GM20431 (cell line): ENCODE data around the gene RRP1.

Source experiments
- in situ Hi-C: fragments of 300-500 bp; cut with MseI, MboI; formaldehyde crosslinking; loops from one replicate; pipeline ENCODE4 v1.15.0; 2020; ENCODE audit warnings: low sequenced_read_pairs; ENCODE audit not compliant: unreplicated experiment

The RRP1 gene

DNA sequence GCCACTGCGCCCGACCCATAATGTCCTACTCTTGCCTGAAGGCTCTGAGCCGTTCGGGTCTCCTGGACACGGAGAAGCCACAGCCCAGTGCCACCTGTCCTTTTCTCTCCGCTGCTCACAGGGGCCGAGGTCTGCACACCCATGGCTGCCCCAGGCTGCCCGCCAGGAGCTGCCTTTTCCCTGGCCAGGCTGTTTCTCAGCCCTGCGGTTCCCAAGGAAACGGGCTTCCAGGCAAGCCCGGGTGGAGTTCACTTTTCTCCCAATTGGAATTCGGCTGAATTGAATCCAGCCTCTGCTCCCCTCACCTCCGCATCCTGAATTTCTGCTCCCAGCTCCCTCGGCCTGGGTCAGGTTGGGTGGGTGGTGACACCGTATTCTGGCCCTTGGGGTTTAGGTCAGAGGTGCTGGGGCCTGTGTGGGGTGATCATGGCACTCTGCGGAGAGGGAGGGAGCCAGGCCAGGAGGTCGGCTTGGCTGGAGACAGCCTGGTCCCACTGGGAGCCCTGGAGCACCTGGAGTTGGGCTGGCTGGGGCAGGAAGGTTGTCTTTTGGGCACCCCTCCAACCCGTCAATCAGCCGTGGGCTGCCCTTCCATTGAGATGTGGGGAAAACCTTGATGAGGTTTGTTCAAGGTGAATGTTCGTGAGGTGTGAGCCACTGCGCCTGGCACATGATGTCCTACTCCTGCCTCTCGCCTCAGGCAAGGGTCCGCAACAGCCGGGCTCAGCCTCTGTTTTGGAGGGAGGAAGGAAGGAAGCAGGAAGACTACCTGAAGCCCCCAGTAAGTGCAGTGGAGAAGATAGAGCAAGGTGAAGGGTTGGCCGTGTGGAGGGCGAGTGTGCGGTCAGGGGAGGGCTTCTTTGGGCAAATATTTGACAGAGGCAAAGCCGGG, 25.1 kb downstream of the RRP1 start:
- in situ Hi-C loops: no loop called here

DNA sequence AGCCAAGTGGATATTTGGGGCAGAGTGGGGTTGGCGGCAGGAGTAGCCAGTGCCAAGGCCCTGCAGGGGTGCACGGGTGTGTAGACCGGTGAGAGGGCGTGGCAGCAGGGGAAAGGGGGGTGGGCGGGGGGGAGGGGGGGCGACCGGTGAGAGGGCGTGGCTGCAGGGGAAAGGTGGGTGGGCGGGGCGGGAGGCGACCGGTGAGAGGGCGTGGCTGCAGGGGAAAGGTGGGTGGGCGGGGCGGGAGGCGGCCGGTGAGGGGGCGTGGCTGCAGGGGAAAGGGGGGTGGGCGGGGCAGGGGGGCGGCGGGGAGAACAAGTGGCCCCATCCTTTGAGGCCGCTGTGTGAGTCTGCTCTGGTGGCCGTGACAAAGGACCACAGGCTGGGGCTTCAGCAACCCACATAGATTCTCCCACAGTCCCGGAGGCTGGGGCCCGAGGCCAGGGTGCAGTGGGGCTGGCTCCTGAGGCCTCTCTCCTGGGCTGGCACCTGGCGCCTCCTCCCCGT, 25.8 kb downstream of the RRP1 start:
- in situ Hi-C loops: no loop called here

DNA sequence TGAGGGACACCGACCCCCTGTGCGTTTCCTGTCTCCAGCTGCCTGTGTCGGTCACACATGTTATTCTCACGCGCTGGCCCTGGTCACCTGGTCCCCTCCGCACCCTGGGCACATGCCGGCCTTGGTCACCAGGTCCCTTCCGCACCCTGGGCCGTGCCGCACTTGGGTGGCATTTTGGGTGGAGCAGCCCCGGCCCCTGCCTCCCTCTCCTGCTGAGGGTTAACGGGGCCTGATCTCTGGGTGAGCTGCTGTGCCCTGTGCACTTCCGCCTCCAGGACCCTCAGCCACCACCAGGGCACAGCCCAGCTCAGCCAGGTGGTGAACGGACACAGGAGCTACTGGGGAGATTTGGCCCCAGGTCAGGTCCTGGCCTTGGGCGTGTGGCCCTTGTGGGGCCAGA, 26.6 kb downstream of the RRP1 start:
- in situ Hi-C loops: no loop called here

DNA sequence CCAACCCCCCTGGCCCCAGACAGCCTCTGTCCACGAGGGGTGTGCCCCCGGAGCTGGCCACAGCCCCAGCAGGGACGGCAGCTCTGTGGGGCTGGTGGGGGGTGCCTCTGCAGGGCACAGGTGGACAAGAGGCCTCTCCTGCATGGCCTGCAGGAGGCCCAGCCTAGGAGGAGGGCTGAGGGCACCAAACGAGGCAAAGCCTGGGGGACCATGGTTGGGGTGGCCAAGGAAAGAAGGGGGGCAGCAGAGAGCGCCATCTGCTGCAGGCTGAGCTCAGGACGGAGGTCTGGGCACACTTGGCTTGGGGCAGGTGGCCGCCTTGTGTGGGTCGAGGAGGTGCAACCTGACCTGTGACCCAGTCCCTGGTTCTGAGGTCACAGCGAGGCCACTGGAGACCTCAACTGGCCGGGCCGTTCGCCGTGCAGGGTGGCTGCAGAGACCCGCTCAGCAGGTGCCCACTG, 27.3 kb downstream of the RRP1 start:
- in situ Hi-C loops: no loop called here

DNA sequence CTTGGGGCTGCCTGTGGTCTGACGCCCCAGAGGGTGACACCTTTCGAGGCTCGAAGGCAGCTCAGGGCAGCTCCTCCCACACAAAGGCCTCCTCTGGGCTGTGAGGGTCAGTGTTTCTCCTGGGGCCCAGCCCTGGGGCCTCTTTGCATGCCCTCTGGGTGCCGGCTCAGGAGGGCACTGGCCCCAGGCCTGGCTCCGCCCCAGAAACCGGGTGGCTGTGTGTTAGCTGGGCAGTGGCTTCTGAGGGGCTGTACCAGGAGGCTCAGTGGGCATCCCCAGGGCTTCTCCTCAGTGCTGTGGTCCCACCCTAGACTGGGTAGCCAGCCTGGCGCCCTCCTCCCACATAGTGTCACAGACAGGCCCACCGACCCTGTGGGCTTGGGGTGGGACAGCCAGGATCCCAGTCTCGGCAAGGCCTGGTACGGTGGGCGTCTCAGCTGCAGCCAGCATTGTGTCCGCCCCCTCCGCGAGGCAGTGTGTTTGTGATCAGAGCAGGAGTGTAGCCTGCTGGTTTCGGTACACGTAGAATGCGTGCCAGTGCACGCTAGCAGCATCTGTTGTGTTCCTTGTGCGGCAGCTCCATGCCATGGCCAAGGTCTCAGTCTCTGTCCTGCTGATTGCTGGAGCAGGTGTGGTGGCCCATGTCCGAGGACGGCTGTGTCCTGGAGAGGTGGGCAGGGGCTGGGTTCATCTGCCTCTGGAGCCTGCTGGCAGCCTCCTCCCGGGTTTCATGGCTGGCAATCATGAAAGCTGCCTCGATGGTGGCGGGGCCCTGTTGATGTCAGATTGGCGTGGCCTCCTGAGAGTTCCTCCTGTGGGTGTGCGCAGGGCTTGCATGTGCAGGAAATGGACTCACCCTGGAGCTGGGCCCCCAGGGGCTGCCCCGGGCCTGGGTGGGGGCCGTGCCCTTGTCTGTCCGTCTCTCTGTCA, 28.0 kb downstream of the RRP1 start:
- in situ Hi-C loops: no loop called here

DNA sequence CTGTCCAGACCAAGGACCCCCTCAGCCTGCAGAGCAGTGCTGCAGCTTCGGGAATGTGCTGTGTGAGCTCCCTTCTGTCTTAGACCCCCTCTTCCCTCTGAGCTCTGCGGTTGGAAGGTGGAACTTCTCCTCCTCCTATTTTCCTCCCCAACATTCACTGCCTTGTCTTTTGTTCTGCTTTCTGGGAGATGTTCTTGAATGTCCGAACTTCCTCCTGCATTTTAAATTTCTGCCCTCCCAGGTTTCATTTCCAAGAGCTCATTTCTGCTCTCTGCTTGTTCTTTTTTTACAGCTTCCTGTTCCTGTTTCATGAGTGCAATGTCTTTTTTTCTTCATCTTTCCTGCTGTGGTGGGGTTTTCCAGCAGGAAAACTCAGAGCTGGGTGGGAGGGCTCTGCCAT, 29.3 kb downstream of the RRP1 start:
- in situ Hi-C loops: no loop called here

DNA sequence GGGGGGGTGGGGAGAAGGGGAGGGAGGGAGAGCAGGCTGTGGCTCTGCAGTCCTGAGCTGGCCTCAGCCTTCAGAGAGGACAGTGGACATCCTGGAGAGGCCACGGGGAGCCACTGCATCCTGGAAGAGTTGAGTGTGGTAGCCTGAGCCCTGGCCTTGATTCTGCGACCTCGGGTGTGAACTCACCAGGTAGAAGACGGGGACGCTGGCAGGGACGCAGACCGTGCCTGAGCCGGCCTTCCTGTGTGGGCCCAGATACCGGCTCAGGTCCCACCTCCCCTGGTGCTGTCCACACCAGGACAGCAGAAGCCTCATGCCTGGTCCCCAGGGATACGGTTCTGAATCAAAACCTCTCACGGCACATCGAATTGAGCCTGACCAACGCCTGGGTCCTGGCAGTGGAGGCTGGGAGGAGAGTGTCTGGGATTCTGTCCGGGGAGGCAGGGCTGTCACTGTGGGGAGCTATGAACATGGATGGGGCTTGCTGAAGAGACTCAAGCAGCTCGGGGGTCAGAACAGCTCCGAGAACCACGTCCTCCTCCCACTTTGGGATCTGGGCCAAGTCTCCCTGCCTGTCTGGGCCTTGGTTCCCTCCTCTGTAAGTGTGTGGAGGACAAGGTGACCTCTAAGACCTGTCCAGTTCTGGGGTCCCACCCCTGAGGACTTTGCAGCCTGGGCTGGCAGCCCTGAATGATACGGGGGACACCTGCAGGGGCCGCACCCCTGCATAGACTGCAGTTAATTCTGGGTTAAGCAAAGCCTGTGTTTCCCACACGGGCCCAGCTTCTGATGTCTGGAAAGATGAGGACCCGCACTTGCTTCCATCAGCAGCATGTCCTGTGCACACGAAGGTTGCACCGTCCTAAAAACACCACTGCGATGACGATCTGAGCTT, 30.4 kb downstream of the RRP1 start:
- in situ Hi-C loops: loop anchor here (10.0 kb wide), 1 partner anchor 165 kb away; no protein-coding TSS in a partner anchor

DNA sequence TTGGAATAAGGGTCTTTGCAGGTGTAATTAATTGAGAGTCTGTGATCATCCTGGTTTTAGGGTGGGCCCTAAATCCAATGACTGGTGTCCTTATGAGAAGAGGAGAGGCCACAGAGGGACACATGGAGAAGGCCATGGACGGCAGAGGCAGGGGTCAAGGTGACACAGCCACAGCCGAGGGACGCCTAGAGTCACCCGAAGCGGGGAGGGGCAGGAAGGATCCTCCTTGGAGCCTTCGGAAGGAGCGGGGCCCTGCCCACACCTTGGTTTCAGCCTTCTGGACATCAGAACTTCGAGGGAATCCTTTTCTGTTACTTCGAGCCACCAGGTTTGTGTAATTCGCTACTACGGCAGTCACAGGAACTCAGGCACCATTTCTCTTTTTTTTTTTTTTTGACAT, 31.1 kb downstream of the RRP1 start:
- in situ Hi-C loops: loop anchor here (10.0 kb wide), 1 partner anchor 164 kb away; no protein-coding TSS in a partner anchor

DNA sequence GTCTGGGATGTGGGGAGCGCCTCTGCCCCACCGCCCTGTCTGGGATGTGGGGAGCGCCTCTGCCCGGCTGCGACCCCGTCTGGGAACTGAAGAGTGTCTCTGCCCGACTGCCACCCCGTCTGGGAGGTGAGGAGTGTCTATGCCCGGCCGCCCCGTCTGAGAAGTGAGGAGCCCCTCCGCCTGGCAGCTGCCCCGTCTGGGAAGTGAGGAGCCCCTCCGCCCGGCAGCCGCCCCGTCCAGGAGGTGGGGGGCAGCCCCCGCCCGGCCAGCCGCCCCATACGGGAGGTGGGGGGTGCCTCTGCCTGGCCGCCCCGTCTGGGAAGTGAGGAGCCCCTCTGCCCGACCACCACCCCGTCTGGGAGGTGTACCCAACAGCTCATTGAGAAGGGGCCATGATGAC, 32.8 kb downstream of the RRP1 start:
- in situ Hi-C loops: loop anchor here (10.0 kb wide), 1 partner anchor 163 kb away; no protein-coding TSS in a partner anchor

DNA sequence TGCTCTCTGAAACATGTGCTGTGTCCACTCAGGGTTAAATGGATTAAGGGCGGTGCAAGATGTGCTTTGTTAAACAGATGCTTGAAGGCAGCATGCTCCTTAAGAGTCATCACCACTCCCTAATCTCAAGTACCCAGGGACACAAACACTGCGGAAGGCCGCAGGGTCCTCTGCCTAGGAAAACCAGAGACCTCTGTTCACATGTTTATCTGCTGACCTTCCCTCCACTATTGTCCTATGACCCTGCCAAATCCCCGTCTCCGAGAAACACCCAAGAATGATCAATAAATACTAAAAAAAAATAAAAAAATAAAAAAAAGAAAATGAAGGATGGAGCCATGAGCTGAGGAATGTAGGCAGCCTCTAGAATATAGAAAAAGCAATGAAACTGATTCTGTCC, 33.4 kb downstream of the RRP1 start:
- in situ Hi-C loops: loop anchor here (10.0 kb wide), 1 partner anchor 162 kb away; no protein-coding TSS in a partner anchor

DNA sequence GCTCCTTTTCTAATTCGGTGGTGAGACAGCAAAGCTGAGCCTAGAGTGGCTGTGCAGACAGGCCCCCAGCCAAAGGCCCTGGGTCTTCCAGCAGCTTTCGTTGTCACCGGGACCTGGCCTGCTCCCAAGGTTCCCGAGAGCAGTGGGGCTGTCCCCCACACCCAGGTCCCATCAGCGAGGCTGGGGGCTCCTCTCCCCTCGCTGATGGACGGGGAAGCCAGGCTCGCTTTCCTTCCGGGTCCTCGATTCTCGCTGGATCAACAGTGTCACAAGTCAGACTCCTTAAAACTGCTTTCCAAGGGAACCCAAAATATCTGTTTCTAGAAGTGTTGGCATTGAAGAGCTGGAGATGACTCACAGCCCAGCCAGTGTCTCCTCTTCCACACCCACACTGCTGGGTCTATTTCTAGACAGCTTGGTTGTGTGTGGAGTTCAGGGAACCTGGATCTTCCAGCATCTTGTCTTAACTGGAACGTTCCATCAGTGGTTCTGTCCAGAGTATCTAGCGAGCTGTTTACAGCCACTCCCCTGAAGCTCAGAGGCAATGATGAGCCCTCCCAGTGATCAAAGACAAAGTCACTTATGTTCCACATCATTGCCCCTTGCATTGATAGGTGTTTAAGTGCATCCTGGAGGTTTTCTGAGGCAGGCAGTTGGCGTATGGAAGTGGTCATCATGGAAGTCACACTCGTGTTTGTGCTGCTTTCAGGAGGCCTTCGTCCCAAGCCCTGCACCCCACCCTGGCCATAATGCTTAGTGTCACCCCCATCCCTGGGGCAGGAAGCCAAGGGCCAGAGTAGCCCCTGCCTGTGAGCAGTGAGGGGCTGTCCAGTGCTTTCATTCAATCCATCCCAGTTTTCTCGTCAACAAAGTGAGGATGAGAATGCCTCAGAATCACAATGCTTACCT, 35.2 kb downstream of the RRP1 start:
- in situ Hi-C loops: loop anchor here (10.0 kb wide), 1 partner anchor 160 kb away; no protein-coding TSS in a partner anchor

DNA sequence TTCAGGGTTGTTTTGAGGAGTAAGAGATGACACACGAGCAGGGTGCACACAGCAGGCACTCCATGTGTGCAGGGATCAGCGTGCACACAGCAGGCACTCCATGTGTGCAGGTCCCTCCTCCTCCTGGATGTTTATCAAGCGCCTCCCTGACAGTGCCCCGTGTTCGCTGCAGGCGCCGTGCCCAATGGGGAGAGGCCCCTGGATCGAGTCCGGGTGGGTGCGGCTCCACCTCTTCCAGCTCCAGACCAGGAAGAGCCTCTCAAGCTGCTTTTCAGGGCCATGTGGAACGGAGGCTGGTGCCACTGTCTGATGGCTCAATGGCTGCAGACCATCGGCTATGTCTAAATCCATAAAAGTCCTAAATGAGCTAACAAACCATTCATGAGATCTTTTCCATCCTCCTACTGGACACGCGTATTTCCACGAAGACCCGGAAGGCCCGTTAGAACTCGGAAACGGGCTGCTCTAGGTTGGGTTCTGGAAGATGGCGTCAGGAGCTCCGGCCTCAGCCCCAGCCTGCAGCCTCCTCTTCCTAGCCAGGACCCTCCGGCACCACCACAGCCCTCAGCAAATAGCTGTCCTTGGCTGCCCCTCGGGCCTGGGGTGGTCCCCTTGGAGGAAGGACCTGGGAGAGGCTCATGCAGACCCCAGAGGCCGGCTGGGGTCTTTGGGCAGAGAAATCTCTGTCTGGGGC, 36.0 kb downstream of the RRP1 start:
- in situ Hi-C loops: loop anchor here (10.0 kb wide), 1 partner anchor 159 kb away; no protein-coding TSS in a partner anchor

DNA sequence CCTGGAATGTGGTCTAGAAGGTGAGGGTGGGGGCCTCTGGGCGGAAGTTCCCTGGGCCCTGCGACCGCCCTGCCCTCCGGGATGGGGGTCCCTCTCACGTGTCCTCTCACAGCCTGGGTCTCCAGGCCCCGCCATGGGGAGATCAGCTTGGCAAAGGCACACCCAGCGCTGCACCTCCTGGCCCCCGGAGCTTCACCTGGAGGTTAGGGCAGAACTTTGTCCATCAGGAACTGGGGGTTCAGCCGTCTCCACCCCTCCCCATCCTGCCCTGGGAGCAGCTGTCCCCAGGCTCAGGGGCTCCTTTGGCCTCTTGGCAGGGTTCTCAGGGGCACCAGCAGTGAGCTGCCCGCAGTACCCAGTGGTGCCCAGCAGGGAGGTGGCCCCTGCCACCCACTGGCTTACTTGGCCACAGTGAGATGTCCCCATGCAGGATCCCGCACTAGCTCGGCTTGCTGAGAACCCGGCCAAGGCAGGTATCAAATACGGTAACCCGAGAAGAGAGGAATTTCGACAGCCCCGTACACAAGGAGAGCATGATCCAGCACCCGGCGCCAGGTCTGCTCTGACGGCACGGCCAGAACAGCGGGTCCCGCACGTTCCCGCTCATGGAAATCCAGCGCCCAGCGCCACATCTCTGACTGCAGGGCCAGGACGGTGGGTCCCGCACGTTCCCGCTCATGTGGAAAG, 36.7 kb downstream of the RRP1 start:
- in situ Hi-C loops: loop anchor here (10.0 kb wide), 1 partner anchor 159 kb away; no protein-coding TSS in a partner anchor

DNA sequence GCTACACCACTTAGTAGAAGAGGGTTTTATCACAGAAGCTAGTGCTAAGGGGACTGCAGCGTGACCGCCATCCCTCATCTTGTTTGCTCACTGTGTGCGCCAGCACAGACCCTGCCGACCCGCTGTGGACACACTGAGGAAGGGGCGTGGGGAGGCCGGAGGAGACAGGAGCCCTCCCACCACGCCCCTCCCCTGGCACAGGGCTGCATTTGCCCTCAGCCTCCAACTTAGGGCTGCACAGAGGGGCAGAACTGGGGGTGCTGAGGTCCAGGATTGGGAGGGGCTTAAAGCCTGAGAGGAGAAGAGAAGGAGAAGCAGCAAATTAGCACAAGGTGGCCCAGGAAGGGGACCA, 37.2 kb downstream of the RRP1 start:
- in situ Hi-C loops: loop anchor here (10.0 kb wide), 1 partner anchor 158 kb away; no protein-coding TSS in a partner anchor

DNA sequence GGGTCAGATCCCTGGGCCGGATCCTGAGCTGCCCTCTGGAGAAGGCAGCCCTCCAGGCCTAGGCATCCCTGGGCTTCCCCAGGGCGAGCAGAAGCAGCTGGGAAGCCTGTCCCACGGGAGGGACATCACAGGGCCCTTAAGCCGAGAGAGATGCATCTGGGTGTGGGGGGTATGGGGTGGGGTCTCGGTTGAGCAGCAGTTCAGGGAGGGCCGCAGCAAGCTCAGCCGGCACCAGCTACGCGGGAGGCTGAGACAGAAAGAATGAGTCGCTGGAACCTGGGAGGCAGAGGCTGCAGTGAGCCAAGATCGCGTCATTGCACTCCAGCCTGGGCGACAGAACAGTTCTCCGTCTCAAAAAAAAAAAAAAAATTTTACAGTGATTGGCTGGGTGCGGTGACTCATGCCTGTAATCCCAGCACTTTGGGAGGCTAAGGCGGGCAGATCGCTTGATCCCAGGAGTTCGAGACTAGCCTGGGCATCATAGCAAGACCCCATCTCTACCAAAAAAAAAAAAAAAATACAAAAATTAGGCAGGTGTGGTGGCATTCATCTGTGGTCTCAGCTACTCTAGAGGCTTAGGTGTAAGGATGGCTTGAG, 37.7 kb downstream of the RRP1 start:
- in situ Hi-C loops: loop anchor here (10.0 kb wide), 1 partner anchor 158 kb away; no protein-coding TSS in a partner anchor

DNA sequence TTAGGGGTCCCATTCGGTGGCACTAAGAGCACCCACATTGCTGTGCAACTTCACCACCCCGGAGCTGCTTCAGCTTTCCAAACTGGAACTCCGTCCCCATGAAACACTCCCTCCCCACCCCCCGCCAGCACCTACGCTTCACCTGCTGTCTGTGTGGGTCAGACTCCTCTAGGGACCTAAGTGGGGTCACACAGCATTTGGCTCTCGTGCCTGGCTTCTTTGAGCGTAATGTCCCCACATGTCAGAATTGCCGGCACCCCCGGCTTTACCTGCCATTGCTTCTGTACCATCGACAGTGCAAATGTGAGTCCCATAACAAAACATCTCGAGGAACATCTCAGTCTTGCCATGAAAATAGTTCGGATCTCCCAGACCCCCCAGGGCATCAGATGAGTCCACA, 39.8 kb downstream of the RRP1 start:
- in situ Hi-C loops: loop anchor here (10.0 kb wide), 1 partner anchor 156 kb away; no protein-coding TSS in a partner anchor
